HEK293T (cell line): ENCODE results near the gene ZNF638.

ENCODE experiments used
- ARNT ChIP-seq: fragments of 450-650 bp; IDR thresholded peaks from 2 replicates; pipeline ENCODE4 v1.6.1; 2017; ENCODE audit warnings: mild to moderate bottlenecking
- BHLHE40 ChIP-seq: fragments of 450-650 bp; IDR thresholded peaks from 2 replicates; pipeline ENCODE4 v1.6.1; 2016; ENCODE audit warnings: mild to moderate bottlenecking, moderate library complexity, borderline replicate concordance
- CTBP1 ChIP-seq: fragments of 450-650 bp; IDR thresholded peaks from 2 replicates; pipeline ENCODE4 v1.6.1; 2016; ENCODE audit warnings: borderline replicate concordance
- FOXA1 ChIP-seq: fragments of 450-650 bp; IDR thresholded peaks from 2 replicates; pipeline ENCODE4 v1.6.1; 2016; ENCODE audit warnings: mild to moderate bottlenecking
- FOXK2 ChIP-seq: fragments of 450-650 bp; IDR thresholded peaks from 2 replicates; pipeline ENCODE4 v1.6.1; 2016; ENCODE audit warnings: mild to moderate bottlenecking
- FOXM1 ChIP-seq: fragments of 450-650 bp; IDR thresholded peaks from 2 replicates; pipeline ENCODE4 v1.6.1; 2017; ENCODE audit warnings: mild to moderate bottlenecking, borderline replicate concordance
- HDGF ChIP-seq: fragments of 450-650 bp; IDR thresholded peaks from 2 replicates; pipeline ENCODE4 v1.6.1; 2017; ENCODE audit warnings: antibody characterized with exemption, borderline replicate concordance
- LEF1 ChIP-seq: fragments of 450-650 bp; IDR thresholded peaks from 2 replicates; pipeline ENCODE4 v1.6.1; 2017; ENCODE audit warnings: mild to moderate bottlenecking, borderline replicate concordance
- NFRKB ChIP-seq: fragments of 450-650 bp; IDR thresholded peaks from 2 replicates; pipeline ENCODE4 v1.6.1; 2016; ENCODE audit warnings: mild to moderate bottlenecking, moderate library complexity
- SP1 ChIP-seq: fragments of 450-650 bp; IDR thresholded peaks from 2 replicates; pipeline ENCODE4 v1.6.1; 2017
- SUZ12 ChIP-seq: fragments of 450-650 bp; IDR thresholded peaks from 2 replicates; pipeline ENCODE4 v1.6.1; 2016; ENCODE audit warnings: mild to moderate bottlenecking
- TARDBP ChIP-seq: fragments of 450-650 bp; IDR thresholded peaks from 2 replicates; pipeline ENCODE4 v1.6.1; 2016
- ZNF384 ChIP-seq: fragments of 450-650 bp; IDR thresholded peaks from 2 replicates; pipeline ENCODE4 v1.6.1; 2016
- TF ChIP-seq, protein P1 (sequence below): fragments of 450-650 bp; IDR thresholded peaks from 2 replicates; pipeline ENCODE4 v1.6.1; 2016

DNA sequence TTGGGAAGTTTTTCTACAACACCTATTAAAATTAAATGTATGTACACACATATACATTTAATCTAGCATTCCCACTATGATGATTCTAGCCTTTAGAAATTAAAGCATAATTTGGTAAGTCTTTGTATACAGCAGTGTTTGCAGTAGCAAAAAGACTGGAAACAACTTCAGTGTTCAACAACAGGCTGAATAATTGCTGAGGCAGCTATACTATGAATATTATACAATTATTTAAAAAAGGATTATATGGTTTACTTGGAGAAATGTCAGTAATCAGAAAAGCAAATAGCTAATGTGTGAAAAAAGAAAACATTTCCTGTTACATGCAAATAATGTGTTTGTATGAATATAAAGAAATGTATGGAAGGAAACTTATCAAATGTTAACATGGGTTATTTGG, 1.4 kb upstream of the ZNF638 start:
- TF ChIP-seq FOXK2 (no peak), TARDBP (no peak), NFRKB (no peak), ARNT (no peak), LEF1 (no peak), FOXA1 (no peak), SP1 (no peak), ZNF384 (no peak), SUZ12 (no peak), BHLHE40 (no peak), FOXM1 (no peak), HDGF (no peak), CTBP1 (no peak)
- TF ChIP-seq, protein P1, sequence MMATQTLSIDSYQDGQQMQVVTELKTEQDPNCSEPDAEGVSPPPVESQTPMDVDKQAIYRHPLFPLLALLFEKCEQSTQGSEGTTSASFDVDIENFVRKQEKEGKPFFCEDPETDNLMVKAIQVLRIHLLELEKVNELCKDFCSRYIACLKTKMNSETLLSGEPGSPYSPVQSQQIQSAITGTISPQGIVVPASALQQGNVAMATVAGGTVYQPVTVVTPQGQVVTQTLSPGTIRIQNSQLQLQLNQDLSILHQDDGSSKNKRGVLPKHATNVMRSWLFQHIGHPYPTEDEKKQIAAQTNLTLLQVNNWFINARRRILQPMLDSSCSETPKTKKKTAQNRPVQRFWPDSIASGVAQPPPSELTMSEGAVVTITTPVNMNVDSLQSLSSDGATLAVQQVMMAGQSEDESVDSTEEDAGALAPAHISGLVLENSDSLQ: no peak
